NCI-H2107 treated with DMSO at 0.1 percent for 48 hours (cell line): ENCODE results near the gene ARHGAP26.

Source experiments
- DNase-seq: peaks from one replicate; lab custom pipeline; 2025; ENCODE audit not compliant: unreplicated experiment; lab: John Stamatoyannopoulos, UW

ARHGAP26 gene

GRCh38 chr5:142897328-142897727 lies 127.2 kb downstream of the ARHGAP26 start:
- no peak for DNase-seq

GRCh38 chr5:142900927-142901326 lies 130.8 kb downstream of the ARHGAP26 start:
- DNase-seq: no peak

GRCh38 chr5:142901476-142902185 lies 131.5 kb downstream of the ARHGAP26 start:
- DNase-seq: no peak

GRCh38 chr5:142902186-142902965 lies 132.2 kb downstream of the ARHGAP26 start:
- DNase-seq: no peak

GRCh38 chr5:142904416-142904815 lies 134.2 kb downstream of the ARHGAP26 start:
- no peak for DNase-seq

GRCh38 chr5:142905348-142905747 lies 135.2 kb downstream of the ARHGAP26 start:
- DNase-seq: no peak

- peak; percentile 92 for DNase-seq
These were observed 136.9 kb downstream of the ARHGAP26 start for GRCh38 chr5:142906863-142907671.

GRCh38 chr5:142908659-142909058 lies 138.5 kb downstream of the ARHGAP26 start:
- DNase-seq: no peak

- no peak for DNase-seq
These were observed 140.0 kb downstream of the ARHGAP26 start for GRCh38 chr5:142910128-142910527.

- no peak for DNase-seq
These were observed 141.0 kb downstream of the ARHGAP26 start for GRCh38 chr5:142911170-142911569.

GRCh38 chr5:142911775-142912174 lies 141.6 kb downstream of the ARHGAP26 start:
- no peak for DNase-seq

GRCh38 chr5:142913728-142914338 lies 143.7 kb downstream of the ARHGAP26 start:
- no peak for DNase-seq

GRCh38 chr5:142915038-142915437 lies 144.9 kb downstream of the ARHGAP26 start:
- DNase-seq: no peak

GRCh38 chr5:142915813-142916424 lies 145.7 kb downstream of the ARHGAP26 start:
- peak; percentile 45 for DNase-seq

- DNase-seq: no peak
These were observed 148.9 kb downstream of the ARHGAP26 start for GRCh38 chr5:142918959-142919635.

- DNase-seq: no peak
These were observed 150.9 kb downstream of the ARHGAP26 start for GRCh38 chr5:142920849-142921612.

GRCh38 chr5:142922223-142922952 lies 152.2 kb downstream of the ARHGAP26 start:
- peak; percentile 14 for DNase-seq

GRCh38 chr5:142924135-142924883 lies 154.1 kb downstream of the ARHGAP26 start:
- DNase-seq: no peak
